ENCODE data around the gene CBX6. TPM values are rescaled to one million over a fixed set of nuclear protein-coding genes. Genes with fewer than 3 reads are reported as not detected.

CBX6 gene
- total RNA-seq, 1 experiment from 2014 or later: 31.4 TPM

DNA sequence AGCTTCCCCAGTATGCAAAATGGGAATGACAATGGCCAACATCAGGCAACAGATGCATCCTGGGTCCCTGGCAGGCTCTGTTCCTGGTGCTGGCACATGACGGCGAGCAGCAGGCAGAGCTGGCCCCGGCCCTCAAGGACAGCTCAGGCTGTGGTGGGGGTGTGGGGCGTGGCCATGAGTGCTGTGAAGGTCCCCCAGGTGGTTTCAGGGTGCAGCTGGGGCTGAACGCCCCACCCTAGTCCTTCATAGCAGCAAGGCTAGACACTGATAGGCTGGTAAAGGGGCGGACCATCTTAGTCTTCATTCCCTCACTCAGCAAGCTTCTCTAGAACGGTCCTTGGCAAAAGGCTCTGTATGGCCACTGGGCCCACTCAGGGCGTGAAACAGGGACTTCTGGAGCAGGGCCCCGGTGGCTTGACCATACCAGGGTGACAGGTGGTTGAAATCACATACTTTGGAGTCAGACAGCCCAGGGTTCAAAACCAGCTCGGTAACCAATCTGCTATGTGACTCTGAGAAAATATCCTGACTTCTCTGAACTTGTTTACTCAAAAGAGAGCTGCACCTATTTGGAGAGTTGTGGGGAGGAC is 43.3 kb downstream of the CBX6 start:
- Mint-ChIP-seq H3K4me3 (no peak overlapping the region), H3K9me3 (no peaks in the 10 kb centered on the region), H3K36me3 (ENCODE audit: insufficient read depth in 1 of 3, low read depth in 3 of 3) (no peaks in the 10 kb centered on the region), H3K4me1 (peaks cover 20 to 25% of the 10 kb centered on the region in 2 experiments), H3K27me3 (ENCODE audit: low read depth) (no peaks in the 10 kb centered on the region; the same call in 1 of the 2 replicates), H3K27ac (no peak overlapping the region)
- Histone ChIP-seq H3K18ac (ENCODE audit: insufficient read length, low read depth, low read length) (no peak overlapping the region), H3K4ac (ENCODE audit: low read depth, low read length) (no peak overlapping the region), H3K4me2 (ENCODE audit: insufficient read depth, insufficient read length, low read length) (no peak overlapping the region), H3K27me3 (ENCODE audit: insufficient read depth, low read length) (no peaks in the 10 kb centered on the region), H2AFZ (ENCODE audit: low read length) (no peak overlapping the region), H3K27ac (ENCODE audit: insufficient read length, low read depth, low read length) (no peak overlapping the region), H3K56ac (ENCODE audit: insufficient read length, low read depth, low read length) (no peak overlapping the region), H4K91ac (ENCODE audit: insufficient read length, low read depth, low read length) (no peak overlapping the region), H4K5ac (ENCODE audit: insufficient read length, low read depth, low read length) (no peak overlapping the region), H2BK120ac (ENCODE audit: low read depth, low read length, poor library complexity, severe bottlenecking) (no peak overlapping the region), H2BK12ac (ENCODE audit: insufficient read length, low read depth, low read length) (no peak overlapping the region), H3K9ac (ENCODE audit: extremely low read depth, insufficient read length, low read length) (no peak overlapping the region), H3K23me2 (ENCODE audit: insufficient read length, low read depth, low read length, poor library complexity, severe bottlenecking) (no peaks in the 10 kb centered on the region), H2BK5ac (ENCODE audit: insufficient read length, low read length) (no peak overlapping the region), H2BK20ac (ENCODE audit: low read depth, low read length, poor library complexity, severe bottlenecking) (no peak overlapping the region), H4K8ac (replicated peaks; ENCODE audit: insufficient read length, low read depth, low read length) (no peak overlapping the region), H3K4me1 (ENCODE audit: insufficient read depth, low read length) (no peaks in the 10 kb centered on the region), H3K79me2 (ENCODE audit: insufficient read depth, low read length) (no peaks in the 10 kb centered on the region), H3K23ac (ENCODE audit: insufficient read length, low read depth, low read length) (no peak overlapping the region), H2AK5ac (ENCODE audit: insufficient read length, low read length) (no peak overlapping the region), H4K20me1 (ENCODE audit: control insufficient read depth, insufficient read depth, insufficient read length) (no peaks in the 10 kb centered on the region), H2BK15ac (ENCODE audit: low read depth, low read length) (no peak overlapping the region), H3T11ph (ENCODE audit: low read length) (no peak overlapping the region), H3K9me3 (ENCODE audit: control insufficient read depth, low read depth, low read length) (no peaks in the 10 kb centered on the region), H3K14ac (ENCODE audit: insufficient read depth, low read length) (no peak overlapping the region), H3K79me1 (ENCODE audit: insufficient read depth, low read depth, low read length, poor library complexity, severe bottlenecking) (no peaks in the 10 kb centered on the region)
- no CpG with 5 or more reads among the region's 10 CpGs for WGBS (ENCODE audit: extremely low coverage, insufficient read length, low lambda C conversion rate)
- DNase-seq: no peak
- TF ChIP-seq, protein P1, sequence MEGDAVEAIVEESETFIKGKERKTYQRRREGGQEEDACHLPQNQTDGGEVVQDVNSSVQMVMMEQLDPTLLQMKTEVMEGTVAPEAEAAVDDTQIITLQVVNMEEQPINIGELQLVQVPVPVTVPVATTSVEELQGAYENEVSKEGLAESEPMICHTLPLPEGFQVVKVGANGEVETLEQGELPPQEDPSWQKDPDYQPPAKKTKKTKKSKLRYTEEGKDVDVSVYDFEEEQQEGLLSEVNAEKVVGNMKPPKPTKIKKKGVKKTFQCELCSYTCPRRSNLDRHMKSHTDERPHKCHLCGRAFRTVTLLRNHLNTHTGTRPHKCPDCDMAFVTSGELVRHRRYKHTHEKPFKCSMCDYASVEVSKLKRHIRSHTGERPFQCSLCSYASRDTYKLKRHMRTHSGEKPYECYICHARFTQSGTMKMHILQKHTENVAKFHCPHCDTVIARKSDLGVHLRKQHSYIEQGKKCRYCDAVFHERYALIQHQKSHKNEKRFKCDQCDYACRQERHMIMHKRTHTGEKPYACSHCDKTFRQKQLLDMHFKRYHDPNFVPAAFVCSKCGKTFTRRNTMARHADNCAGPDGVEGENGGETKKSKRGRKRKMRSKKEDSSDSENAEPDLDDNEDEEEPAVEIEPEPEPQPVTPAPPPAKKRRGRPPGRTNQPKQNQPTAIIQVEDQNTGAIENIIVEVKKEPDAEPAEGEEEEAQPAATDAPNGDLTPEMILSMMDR (conservative IDR thresholded peaks at IDR 0.05): no peak
